Fibroblast of lung (primary cell): ENCODE data around the gene MINDY4B. TPM values are rescaled to one million over a fixed set of nuclear protein-coding genes. Genes with fewer than 3 reads are reported as not detected.

Source experiments
- DNase-seq, 2 donors: peaks; one replicate each; pipeline versions ENCODE4 v3.0.0 to v3.0.0-alpha.2; 2010; ENCODE audit warnings: low read depth in 2 of 2
- H2AFZ ChIP-seq: 2 replicates; pipeline ENCODE4 v1.5.1; 2012; ENCODE audit warnings: low read length, control low read depth, inconsistent platforms
- H3K27ac ChIP-seq: 2 replicates; pipeline ENCODE4 v1.5.1; 2011; ENCODE audit warnings: low read length, control low read depth; ENCODE audit not compliant: insufficient read depth
- H3K27me3 ChIP-seq: 2 replicates; pipeline ENCODE4 v1.5.1; 2011; ENCODE audit warnings: mild to moderate bottlenecking, low read length; ENCODE audit not compliant: control insufficient read depth, insufficient read depth
- H3K36me3 ChIP-seq: 2 replicates; pipeline ENCODE4 v1.5.1; 2011; ENCODE audit warnings: low read length; ENCODE audit not compliant: control insufficient read depth, insufficient read depth
- H3K4me1 ChIP-seq: 2 replicates; pipeline ENCODE4 v1.5.1; 2011; ENCODE audit warnings: low read length; ENCODE audit not compliant: control insufficient read depth, insufficient read depth; ENCODE audit errors: extremely low read depth
- H3K4me2 ChIP-seq: 2 replicates; pipeline ENCODE4 v1.5.1; 2011; ENCODE audit warnings: low read length, control low read depth; ENCODE audit not compliant: insufficient read depth; ENCODE audit errors: extremely low read depth
- H3K4me3 ChIP-seq, 4 experiments: fragments of 200-600 bp in 1 of 4; sonication (generic) in 1 of 4; replicated peaks in 1 of 4; 2 replicates each; pipeline ENCODE4 v1.5.1; 2011 to 2016; ENCODE audit warnings: low read length in 4 of 4, low read depth in 3 of 4, mild to moderate bottlenecking in 3 of 4, control low read depth in 2 of 4, inconsistent platforms in 1 of 4, mixed read lengths in 1 of 4; ENCODE audit not compliant: insufficient read depth in 1 of 4; ENCODE audit errors: control extremely low read depth in 1 of 4
- H3K79me2 ChIP-seq: 2 replicates; pipeline ENCODE4 v1.5.1; 2012; ENCODE audit warnings: mild to moderate bottlenecking, low read length, inconsistent platforms; ENCODE audit not compliant: control insufficient read depth, insufficient read depth
- H3K9ac ChIP-seq: 2 replicates; pipeline ENCODE4 v1.5.1; 2011; ENCODE audit warnings: mild to moderate bottlenecking, low read length, control low read depth; ENCODE audit not compliant: insufficient read depth
- H3K9me3 ChIP-seq: 2 replicates; pipeline ENCODE4 v1.5.1; 2012; ENCODE audit warnings: low read depth, low read length; ENCODE audit not compliant: control insufficient read depth, insufficient read depth
- H4K20me1 ChIP-seq: 2 replicates; pipeline ENCODE4 v1.5.1; 2011; ENCODE audit warnings: low read length; ENCODE audit not compliant: control insufficient read depth, insufficient read depth; ENCODE audit errors: extremely low read depth
- CTCF ChIP-seq, 2 donors: IDR thresholded peaks in 1 of 2; conservative IDR thresholded peaks in 1 of 2; 1 replicate in 1 of 2; 2 replicates in 1 of 2; pipeline ENCODE4 v1.5.1; 2011 to 2012; ENCODE audit warnings: low read length in 2 of 2, control low read depth in 1 of 2, inconsistent platforms in 1 of 2, low read depth in 1 of 2, mild to moderate bottlenecking in 1 of 2
- EZH2 ChIP-seq: IDR thresholded peaks from 2 replicates; pipeline ENCODE4 v1.5.1; 2012; ENCODE audit warnings: low read length, control low read depth, mild to moderate bottlenecking; ENCODE audit errors: missing control alignments
- polyA plus RNA-seq, 2 donors: library from polyadenylated mRNA; depleted of rRNA in 1 of 2; stranded (reverse) in 1 of 2; unstranded in 1 of 2; fragments of >200 nt; gene quantifications; 2 replicates each; pipeline ENCODE4 v1.2.1, GENCODE V29; 2011 to 2012; ENCODE audit warnings: missing spikeins in 1 of 2
- total RNA-seq: library from RNA; depleted of rRNA; stranded (reverse); fragments of >200 nt; gene quantifications from 2 replicates; pipeline ENCODE4 v1.2.1, GENCODE V29; 2014

MINDY4B gene
- total and polyA plus RNA-seq, 2 donors (not counting 1 experiment from before 2014, with no cell fraction given): not detected

- Histone ChIP-seq H3K4me1 (no peaks in the 10 kb centered on the region), H3K4me3 (no peak overlapping the region), H4K20me1 (no peaks in the 10 kb centered on the region), H3K9me3 (no peaks in the 10 kb centered on the region), H3K4me2 (no peak overlapping the region), H3K27me3 (no peaks in the 10 kb centered on the region), H3K79me2 (no peaks in the 10 kb centered on the region), H3K27ac (no peak overlapping the region), H3K9ac (no peak overlapping the region), H2AFZ (no peak overlapping the region), H3K36me3 (no peaks in the 10 kb centered on the region)
- no peak for DNase-seq
- TF ChIP-seq EZH2 (no peak), CTCF (conservative IDR thresholded peaks at IDR 0.05 in 1 of 2, IDR thresholded peaks at IDR 0.05 in 1 of 2; ENCODE audit: low read depth in 1 of 2, low read length in 2 of 2) (no peak)
Observed at GRCh38 chr3:150844484-150844883, 60.8 kb downstream of the MINDY4B start.

DNA sequence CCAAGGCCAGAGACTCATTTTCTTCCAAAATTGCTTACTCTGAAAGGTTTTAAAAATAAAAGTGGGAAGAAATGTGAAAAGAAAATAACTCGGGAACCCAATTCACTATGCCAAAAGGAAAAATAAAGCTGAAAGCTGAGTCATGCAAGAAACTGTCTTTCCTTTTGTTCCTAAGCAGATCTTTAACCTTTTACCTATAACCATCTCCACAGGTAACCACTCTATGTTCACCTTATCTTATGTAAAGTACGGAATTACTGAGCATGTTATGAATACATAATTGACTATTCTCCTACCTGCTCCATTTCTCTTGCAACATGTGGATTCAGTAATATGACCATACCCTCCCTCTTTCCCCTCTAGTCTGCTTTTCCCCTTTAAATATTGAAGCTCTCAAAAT lies 62.0 kb downstream of the MINDY4B start:
- Histone ChIP-seq H3K27me3 (peaks cover 3% of the 10 kb centered on the region), H3K36me3 (no peaks in the 10 kb centered on the region), H4K20me1 (no peaks in the 10 kb centered on the region), H3K4me2 (no peak overlapping the region), H3K79me2 (no peaks in the 10 kb centered on the region), H3K9ac (no peak overlapping the region), H3K9me3 (no peaks in the 10 kb centered on the region), H3K4me3 (no peak overlapping the region), H2AFZ (no peak overlapping the region), H3K27ac (no peak overlapping the region), H3K4me1 (no peaks in the 10 kb centered on the region)
- no peak for DNase-seq
- TF ChIP-seq EZH2 (no peak), CTCF (conservative IDR thresholded peaks at IDR 0.05 in 1 of 2, IDR thresholded peaks at IDR 0.05 in 1 of 2; ENCODE audit: low read depth in 1 of 2, low read length in 2 of 2) (no peak)

DNA sequence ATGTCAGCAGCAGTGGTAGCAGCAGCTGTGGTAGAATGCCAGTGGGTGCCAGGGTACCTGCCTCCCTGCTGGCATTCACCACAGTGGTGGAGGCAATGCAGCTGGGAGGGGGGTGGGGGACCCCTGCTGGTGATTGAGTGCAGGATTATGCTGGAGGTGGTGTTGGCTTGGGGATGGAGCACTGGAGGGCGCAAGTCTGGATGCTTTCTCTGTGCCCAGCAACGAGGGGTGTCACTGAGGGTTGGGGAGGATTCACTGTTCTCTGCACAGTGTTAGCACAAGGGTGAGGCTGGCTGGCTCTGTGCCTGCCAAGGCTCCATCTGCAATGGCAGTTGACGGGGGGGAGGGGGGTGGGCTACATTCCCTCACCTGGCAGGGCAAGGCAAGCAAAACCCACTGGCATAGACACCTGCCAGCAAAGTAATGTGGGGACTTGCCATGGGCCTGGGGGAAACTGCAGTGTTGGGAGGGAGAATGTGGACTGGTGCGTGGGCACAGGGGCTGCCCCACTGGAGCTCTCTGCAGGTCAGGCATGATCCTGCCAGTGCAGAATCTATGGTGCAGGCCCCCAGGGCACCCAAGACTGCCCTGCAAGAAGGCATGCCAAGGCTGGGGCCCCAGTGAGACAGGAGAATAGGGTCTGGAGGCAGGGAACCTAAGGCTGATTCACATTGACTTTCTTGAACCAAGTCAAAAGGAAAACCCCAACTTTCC lies 64.3 kb downstream of the MINDY4B start:
- Histone ChIP-seq H3K4me3 (no peak overlapping the region), H3K4me2 (no peak overlapping the region), H3K9me3 (no peaks in the 10 kb centered on the region), H3K79me2 (no peaks in the 10 kb centered on the region), H3K9ac (no peak overlapping the region), H3K4me1 (no peaks in the 10 kb centered on the region), H4K20me1 (no peaks in the 10 kb centered on the region), H3K36me3 (no peaks in the 10 kb centered on the region), H2AFZ (no peak overlapping the region), H3K27me3 (peaks cover 3% of the 10 kb centered on the region), H3K27ac (no peak overlapping the region)
- DNase-seq: no peak
- TF ChIP-seq CTCF (conservative IDR thresholded peaks at IDR 0.05 in 1 of 2, IDR thresholded peaks at IDR 0.05 in 1 of 2; ENCODE audit: low read depth in 1 of 2, low read length in 2 of 2): no peak
- TF ChIP-seq EZH2: no peak
